CD4-positive, alpha-beta T cell treated with Interleukin-17A for 4 hours (primary cell): ENCODE results near the gene SLC25A19.
A peak's percentile ranks its signal among the peaks of the same experiment; 100 is the strongest.

Source experiments
- DNase-seq: peaks from one replicate; pipeline ENCODE4 v3.0.0-alpha.2; 2020; ENCODE audit warnings: mixed read lengths

The SLC25A19 gene

DNA sequence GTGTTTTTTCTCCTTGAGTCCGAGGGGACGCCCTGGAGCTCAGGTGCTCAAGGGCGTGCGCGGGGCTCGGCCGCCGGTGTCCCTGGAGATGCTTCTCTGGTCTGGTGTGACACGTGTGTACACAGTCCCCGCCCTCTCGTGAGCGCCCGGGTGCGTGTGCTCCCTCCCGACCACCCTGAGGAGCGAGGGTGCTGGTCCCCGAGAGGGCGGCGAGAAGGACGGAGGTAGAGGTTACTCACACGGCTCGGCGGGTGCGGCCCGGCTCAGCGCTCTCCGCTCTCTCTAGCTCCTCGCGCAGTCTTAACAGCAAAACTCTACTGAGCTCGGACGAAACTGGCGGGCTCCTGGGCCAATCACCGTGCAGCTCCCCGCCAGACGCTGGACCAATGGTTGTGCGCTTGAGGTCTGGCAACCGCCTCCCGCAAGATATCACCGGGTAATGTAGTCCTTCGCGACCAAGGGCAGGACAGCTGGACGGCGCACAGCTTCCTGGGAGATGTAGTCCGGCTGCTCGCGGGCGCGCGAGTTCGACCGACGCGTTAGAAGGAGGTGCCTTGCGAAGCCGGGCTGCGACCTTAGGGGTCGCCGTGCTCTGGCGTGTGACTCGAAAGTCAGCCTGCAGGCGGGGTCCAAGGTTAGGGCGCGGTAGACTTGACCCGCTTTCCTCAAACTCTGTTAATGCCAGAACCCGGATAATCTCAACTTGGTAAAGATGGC lies at the start of gene SLC25A19:
Gene SLC25A19, minus strand, starts transcription at position 319 of the 717 bp plus-strand sequence. CDS start 2,669 bp downstream, outside the sequence.
- DNase-seq = peak; percentile 95

DNA sequence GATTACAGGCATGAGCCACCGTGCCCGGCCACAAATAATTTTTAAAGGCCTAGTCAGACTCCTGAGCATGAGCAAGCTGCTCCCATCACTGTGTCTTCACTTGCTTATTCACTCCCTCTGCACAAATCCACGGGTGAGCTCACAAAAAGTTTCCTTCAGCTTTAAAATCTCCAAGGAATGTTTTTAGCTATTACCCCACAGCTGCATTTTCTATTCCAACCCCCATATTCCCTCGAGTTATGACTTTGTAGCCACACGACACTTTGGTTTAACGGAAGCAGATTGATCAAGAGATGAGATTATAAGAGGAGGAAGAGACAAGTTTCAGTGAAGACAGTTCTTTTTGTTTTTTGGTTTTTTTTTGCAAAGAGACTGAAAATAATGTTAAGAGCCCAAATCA lies 49.1 kb upstream of the SLC25A19 start:
- DNase-seq = no peak

DNA sequence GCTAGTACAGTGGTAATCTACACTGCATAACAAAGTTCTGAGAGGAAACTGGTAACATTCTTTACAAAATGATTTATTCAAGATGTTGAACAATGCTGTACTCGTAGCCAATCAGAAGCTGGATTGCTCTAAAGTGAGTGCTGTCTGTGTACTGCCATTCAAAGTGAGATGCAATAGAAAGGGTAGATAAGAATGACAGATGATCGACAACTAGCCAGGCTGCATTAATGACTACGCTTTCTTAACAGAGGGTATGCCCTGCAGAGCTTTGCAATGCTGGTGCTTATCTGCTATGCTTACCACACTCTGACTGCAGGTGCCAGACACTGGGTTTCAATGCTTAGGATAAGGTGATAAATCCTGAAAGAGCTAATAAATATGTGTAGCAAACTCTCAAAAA lies 46.1 kb upstream of the SLC25A19 start:
- DNase-seq = no peak

DNA sequence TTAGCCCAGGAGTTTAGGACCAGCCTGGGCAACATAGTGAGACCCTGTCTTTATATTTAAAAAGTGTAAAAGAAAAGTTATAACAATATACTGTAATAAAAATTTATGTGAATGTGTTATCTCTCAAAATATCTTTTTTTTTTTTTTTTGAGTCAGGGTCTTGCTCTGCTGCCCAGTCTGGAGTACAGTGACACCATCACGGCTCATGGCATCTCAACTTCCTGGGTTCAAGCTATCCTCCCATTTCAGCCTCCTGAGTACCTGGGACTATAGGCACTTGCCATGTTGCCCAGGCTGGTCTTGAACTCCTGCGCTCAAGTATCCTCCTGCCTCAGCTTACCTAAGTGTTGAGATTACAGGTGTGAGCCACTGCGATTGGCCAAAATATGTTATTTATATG lies 45.5 kb upstream of the SLC25A19 start:
- DNase-seq = no peak

DNA sequence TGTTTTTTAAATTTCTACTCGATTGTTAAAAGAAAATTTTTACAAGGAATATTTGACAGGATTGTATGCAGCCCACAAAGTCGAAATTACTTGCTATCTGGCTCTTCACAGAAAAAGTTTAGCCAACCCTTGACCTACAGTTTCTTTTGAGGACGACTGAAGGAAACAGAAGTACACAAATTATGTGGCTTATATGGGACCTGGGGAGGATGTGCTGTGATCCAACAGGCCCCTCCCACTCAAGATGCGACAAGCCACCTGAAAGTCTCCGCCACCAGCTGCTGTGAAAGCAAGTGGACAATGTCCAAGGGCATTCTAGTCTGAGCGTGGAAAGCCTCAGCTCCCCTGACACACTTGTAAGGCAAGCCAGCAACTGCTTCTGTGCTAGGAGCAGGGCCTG lies 42.4 kb upstream of the SLC25A19 start:
- DNase-seq = no peak

DNA sequence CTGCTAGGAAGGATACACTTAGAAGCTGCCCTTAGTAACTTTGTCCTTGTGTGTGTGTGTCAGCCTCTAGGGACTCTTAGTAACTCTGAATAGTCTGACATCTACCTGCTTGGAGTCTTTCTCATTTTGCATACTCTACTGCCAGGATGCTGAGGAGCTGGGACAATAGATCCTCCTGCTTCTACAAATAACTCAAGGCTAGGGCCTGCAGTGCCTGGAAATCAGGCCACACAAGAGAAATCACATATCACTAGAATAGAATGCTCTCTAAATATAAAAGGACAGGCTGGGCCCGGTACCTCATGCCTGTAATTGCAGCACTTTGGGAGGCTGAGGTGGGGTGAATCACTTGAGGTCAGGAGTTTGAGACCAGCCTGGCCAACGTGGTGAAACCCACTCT lies 38.5 kb upstream of the SLC25A19 start:
- DNase-seq = no peak

DNA sequence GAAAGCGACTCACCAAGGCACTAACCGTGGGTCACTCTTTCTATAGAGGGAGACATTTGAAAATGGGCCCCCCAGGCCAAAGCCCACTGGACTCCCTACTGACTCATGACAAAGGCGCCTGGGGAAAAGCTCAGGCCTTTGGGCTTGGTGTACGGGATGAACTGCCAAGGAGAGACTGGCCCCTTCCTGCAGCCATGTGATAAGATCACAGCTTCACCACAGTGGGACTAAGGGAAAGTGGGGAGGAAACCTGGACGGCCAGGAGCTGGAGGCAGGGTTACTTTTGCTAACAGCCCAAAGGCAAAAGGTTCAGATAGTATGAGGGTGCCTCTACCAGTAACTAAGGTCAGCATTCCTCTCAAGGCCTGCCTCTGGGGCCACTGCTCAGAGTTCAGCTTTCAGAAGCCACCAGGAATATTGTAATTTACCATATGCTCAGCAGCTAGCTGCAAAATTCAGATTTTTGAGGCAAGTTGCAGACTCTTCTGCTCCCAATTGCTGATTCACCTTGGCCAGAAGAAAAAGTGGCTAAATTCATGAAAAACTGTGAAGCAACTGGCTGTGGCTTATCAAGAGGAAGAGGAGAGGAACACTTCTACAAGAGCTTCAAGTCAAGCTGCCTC lies 37.1 kb upstream of the SLC25A19 start:
- DNase-seq = no peak

DNA sequence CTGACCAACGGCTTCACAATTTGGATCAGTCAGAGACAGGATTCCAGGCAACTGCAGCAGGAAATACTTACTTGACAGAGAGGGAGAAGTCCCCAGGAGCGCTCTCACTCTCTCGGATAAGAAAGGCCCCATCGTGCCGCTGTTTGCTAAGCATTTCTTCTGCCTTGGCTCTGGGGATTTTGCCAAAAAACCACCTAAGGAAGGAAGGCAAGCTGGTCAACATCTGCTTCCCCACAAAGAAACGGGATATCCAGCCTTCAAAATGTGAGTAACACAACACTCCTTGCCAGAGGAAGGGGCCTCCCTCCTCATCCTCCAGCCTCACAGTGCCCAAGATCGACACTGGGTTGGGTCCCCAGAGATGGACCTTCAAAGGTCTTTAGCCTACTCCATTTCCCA lies 36.6 kb upstream of the SLC25A19 start:
- no peak for DNase-seq

DNA sequence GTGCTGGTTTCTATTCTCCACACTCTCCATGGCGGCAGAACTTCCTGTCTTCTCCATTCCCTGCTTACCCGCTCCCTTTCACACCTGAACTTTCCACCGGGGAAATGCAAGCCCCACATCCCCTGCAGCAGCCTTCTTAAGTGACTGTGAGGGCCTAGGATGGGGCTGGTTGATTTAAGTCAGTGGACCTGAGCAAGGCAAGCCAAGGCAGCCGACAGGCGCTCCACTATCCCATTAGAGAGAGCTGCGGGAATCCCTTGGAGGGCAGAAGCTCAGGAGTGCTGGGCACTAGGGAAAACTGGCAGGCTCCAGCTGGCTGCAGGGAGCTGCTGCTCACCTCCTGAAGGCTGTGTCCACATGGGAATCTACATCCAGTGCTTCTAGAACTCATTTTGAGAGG lies 36.1 kb upstream of the SLC25A19 start:
- no peak for DNase-seq

DNA sequence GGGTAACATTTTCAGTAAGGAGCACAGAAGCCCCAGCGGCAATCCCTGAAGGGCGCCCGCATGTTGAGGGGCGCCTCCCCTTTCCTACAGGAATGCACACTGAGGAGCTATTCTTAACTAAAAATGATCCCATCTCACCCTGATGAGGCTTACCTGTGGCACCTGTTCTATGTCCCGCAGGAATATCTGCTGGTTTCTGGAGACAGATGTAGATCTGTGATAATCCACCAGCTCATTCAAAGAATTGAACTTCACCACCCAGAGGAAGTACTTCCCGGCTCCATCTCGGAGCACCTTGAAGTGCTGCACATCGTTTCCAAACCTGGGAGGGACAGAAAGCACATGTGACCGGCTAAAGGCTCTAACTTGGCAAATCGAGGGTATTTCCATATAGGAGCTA lies 32.3 kb upstream of the SLC25A19 start:
- no peak for DNase-seq

DNA sequence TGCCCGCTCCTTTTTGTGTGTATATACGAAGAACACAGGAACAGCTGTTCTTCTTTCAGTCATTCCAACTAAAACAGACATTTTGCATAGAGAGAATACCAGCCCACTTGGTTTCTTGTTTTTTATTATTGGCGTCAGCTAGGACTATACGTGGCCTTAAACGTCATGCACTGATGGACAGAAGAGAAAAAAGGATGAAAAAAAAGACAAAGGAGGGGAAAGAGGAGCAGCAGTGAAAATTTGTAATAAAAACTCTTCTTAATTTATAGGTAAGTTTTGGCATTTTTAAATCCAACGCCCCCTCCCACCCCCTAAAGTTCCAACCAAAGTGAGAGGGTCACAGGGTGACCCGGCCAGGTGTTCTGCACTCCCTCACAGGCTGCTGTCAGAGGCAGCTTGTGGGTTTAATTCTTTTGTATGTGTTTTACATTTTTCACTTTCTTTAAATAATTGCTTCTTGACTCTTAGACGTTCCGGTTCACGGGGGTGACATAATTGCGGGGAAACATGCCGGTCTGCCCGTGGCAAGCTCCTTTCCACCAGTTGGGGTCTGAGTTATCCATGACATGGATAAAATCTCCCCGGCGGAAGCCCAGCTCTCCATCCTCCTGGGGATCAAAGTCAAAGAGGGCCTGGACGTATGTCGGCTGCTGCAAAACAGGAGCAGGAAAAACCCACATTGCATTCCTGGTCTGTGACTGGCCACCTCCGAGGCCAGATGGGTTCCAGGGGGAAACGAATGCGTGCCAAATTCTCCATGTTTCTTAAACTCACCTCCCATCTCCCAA lies 30.9 kb upstream of the SLC25A19 start:
- DNase-seq = no peak

DNA sequence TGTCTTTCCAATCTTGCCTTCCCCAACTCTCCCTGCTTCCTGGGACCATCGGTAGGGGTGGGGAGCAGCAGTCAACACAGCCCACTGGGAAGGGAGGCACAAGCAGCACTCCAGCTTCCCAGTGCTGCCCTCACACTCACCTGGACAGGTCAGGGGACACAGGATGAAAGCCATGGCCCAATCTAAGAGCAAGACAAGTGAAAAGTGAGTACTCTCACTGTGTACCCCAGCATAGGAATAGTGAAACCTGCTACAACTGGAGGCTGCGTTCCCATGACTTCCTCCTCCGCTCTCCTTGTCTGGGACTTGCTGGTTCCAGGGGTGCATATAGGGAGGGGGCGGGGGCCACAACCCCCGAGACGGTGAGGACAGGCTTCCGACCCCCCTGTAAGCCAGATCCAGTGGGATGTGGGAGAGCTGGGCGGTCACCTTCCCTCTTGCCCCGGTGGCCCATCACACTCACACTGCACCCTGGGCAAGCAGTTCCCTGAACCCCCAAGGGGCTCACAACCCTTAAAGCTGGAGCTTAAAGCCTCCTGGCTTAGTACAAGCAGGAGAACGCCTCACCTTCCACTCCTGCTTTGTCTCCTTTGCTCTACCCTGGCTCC lies 29.5 kb upstream of the SLC25A19 start:
- DNase-seq = no peak

DNA sequence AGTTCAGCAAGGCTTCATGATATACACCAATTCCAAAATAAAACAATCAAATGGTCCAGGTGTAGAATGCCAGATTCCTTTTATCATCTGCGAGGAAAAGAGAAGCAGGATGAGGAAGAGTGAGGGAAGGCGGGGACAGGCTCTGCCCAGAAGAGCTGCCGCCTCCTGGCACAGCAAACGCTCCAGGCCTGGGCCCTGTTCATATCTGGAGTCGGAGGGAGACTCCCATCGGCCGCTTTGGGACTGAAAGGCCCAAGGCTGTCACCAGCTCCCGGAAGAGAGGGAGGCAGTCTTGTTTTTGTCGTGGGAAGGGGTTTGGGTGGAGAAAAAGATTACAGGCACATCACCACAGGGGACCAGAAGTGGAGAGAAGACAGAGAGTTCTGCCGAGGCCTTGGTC lies 29.0 kb upstream of the SLC25A19 start:
- DNase-seq = no peak

DNA sequence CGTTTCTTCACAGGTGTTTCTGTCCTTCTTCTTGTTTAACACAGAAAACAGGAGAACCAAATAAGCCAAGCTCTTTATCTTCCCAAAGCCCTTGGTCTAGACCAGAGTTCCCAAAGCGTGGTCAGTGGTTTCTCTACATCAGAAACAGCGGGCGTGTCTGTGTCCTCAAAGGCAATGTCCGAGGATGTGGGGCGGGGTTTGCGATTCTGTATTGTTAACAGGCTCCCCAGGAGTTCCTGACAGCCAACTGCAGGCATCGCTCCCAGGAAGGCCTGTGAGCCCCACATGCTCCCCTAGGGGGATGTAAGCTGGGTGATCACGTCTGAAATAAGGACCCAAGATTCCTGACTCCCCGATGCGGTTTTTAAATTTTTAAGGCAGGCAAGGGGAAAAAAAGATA lies 28.4 kb upstream of the SLC25A19 start:
- DNase-seq = no peak

DNA sequence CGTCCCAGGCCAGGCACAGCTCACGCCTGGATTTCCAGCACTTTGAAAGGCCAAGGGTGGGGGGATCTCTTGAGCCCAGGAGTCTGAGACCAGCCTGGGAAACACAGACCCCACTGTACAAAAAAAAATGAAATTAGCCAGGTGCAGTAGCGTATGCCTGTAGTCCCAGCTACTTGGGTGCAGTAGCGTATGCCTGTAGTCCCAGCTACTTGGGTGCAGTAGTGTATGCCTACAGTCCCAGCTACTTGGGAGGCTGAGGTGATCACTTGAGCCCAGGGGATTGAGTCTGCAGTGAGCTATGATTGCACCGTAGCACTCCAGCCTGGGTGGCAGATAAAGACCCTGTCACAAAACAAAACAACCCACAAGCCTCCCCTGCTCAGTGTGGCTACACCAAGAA lies 27.0 kb upstream of the SLC25A19 start:
- no peak for DNase-seq

DNA sequence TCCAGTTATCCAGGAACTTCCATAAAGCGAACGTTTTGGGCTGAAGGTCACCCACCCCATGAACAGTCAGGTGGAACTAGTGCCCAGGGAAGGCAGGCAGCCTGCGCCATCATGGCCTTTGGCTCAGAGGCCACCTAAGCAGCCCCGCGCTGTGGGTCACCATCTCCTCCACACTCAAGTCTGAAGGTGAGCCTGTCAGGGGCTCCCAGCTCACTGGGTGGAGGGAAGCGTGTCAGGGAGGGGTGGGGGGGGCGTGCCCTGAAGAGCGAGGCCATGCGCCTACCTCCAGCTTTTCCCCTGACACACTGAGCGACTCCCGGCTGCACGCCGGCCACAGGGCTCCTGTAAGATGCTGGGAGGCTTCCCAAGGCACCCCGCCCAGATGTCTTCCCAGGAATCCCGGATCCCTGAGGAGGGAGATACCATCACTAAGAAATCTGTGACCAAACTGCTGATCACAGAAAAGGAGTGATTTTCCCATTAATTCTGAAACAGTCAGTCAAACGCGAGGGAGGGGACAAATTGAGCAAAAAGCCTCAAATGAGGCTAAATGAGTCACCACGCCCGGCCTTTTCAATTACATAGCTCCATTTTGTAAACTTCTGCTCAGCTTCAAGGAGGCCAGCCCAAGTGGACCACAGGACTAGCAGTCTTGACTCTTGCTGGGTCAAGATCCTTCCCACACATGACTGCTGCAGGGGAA lies 26.5 kb upstream of the SLC25A19 start:
- no peak for DNase-seq

DNA sequence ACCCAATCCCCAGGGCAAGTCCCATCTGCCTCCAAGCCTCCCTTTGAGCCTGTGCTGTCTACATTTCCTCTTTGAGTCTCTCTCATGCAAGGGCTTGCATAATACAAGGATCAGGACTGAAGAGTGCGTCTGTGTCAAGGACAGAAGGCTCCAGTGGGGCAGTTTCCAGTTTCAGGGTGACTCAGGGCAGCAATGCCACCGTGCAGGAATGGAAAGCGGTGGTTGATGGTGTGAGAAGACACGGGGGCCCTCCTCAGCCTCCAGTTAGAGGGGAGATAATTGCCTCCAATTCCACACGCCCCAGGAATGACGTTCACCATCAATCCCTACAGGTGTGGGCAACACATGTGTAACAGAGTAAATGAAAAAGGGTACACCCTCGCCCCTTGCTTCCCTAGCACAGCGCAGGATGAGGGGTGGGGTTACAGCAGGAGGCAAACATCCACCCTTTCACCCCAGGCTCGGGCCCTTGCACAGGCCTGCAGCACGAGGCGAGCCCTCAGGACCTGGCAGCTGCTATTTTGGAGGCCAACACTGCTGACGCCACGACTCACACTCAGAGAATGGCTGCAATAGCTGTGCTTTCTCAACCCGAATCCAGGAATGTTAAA lies 24.8 kb upstream of the SLC25A19 start:
- no peak for DNase-seq

DNA sequence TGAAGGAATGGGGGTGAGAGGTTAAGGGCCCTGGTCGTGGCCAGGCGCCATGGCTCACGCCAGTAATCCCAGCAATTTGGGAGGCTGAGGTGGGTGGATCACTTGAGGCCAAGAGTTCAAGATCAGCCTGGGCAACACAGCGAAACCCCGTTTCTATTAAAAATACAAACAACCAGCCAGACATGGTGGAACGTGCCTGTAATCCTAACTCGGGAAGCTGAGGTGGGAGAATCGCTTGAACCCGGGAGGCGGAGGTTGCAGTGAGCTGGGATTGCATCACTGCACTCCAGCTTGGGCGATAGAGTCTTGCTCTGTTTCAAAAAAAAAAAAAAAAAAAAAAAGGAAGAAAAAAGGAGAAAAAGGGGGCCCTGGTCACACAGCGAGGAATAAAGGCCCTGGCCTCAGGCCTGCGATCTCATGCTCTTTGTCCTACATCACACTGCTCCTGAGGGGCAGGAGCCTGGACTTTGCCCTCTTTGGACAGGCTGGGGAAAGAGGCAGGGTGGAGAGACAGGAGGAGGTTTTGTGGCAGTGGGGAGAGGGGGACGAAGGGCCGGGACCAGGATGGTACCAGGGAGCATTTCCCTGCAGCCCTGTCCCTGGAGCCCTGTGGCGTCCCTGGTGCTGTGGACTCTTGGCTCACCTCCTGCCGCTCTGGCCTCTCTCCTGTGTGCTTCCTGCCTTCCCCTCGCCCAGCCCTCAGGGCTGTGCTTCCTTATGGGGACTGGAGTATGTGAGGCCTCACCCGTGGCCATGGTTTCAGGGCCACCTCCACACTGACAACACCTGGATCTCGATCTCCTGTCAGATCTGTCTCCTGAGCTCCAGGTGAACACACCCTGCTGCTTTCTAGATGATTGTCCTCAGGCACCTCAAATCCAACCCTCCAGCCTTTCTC lies 19.7 kb upstream of the SLC25A19 start:
- no peak for DNase-seq

DNA sequence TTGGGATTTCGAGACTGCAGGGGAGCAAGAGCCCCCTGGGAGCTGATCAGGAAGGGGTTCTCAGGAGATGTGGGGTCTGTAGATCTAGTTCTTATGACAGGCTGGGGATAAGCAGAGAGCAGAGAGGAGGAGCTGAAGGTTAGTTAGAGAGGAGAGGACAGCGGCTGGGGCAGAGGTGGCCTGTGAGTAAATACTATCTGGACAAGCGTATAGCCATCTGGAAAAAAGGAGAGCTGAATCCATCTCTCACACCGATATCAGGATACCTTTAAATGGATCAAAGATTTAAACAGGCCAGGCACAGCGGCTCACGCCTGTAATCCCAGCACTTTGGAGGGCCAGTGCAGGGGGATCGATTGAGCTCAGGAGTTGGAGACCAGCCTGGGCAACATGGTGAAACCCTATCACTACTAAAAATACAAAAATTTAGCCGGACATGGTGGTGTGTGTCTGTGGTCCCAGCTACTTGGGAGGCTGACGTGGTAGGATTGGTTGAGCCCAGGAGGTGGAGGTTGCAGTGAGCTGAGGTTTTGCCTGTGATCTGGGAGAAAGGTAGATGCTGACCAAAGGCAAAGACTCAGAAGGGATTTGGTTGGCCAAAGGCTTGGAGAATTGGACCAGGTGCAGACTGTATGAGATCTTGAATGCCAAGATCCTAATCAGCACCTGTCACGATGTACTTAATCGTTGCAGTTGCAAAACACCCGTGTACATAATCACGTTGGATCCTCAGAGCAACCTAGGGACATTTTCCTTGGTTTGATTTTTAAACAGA lies 18.9 kb upstream of the SLC25A19 start:
- no peak for DNase-seq

DNA sequence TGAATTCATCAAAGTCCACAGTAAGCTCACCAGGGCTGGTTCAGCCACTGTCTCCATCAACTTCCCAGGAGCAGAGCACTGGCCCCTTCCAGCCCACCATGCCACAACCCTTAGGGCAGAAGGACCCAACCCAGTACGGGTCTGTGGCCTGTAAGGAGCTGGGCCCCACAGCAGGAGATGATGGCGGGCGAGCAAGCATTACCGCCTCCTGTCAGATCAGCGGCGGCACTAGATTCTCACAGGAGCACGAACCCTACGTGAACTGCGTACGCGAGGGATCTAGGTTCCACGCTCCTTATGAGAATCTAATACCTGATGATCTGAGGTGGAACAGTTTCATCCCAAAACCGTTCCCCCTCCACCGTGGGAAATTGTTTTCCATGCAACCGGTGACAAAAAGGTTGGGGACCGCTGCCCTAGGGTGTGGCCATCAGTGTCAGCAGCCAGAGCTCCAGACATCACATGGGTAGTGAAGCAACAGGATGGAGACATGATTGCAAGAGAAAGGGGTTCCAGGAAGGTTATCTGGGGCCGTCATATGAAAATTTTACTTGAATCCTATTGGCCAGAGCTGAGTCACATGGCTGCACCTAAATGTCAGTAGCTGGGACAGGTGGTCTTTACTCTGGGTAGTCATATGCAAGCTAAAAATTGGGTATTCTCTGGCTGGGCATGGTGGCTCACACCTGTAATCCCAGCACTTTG lies 12.4 kb upstream of the SLC25A19 start:
- DNase-seq = no peak
